Adrenal gland (tissue), 12 donors: ENCODE measurements around the gene COA5. TPM values are rescaled to one million over a fixed set of nuclear protein-coding genes. Genes with fewer than 3 reads are reported as not detected.

Experiments used
- DNase-seq, 7 donors: peaks; one replicate each; pipeline ENCODE4 v3.0.0-alpha.2; 2019 to 2020
- H3K27ac ChIP-seq, 5 donors: fragments of 200-600 bp; sonication (generic) in 4 of 5; 1 replicate in 3 of 5; 2 replicates in 2 of 5; pipeline versions ENCODE4 v1.5.1 to v1.8.0; 2016 to 2020; ENCODE audit warnings: mild to moderate bottlenecking in 1 of 5
- H3K27me3 ChIP-seq: fragments of 200-600 bp; 2 replicates; pipeline ENCODE4 v1.8.0; 2021
- H3K36me3 ChIP-seq, 2 donors: fragments of 200-600 bp; replicated peaks in 1 of 2; 1 replicate in 1 of 2; 2 replicates in 1 of 2; pipeline versions ENCODE4 v1.5.1 to v1.8.0; 2018 to 2022
- H3K4me1 ChIP-seq, 2 donors: fragments of 200-600 bp; replicated peaks in 1 of 2; 1 replicate in 1 of 2; 2 replicates in 1 of 2; pipeline versions ENCODE4 v1.5.1 to v1.8.0; 2018 to 2021
- H3K4me3 ChIP-seq, 4 donors: fragments of 200-600 bp; sonication (generic) in 3 of 4; one replicate each; pipeline ENCODE4 v1.5.1; 2016 to 2018
- H3K9me3 ChIP-seq, 3 donors: fragments of 200-600 bp; sonication (generic) in 1 of 3; replicated peaks in 1 of 3; 1 replicate in 2 of 3; 2 replicates in 1 of 3; pipeline versions ENCODE4 v1.5.1 to v1.8.0; 2016 to 2021
- POLR2A ChIP-seq, 2 donors: fragments of 450-650 bp; IDR thresholded peaks; one replicate each; pipeline ENCODE4 v1.6.1; 2017; ENCODE audit warnings: antibody characterized with exemption in 2 of 2, mild to moderate bottlenecking in 2 of 2, moderate library complexity in 1 of 2
- WGBS, 4 donors: extraction: QIAGEN DNeasy Blood & Tissue Kit in 2 of 4; methylation state at CpG; one replicate each; pipeline versions ENCODE4 v1.1.5 to v1.1.7; 2013 to 2017; 5-methylcytosine and 5-hydroxymethylcytosine counted together
- intact Hi-C, 2 donors: fragments of 100-400 bp; cut with DNase I; formaldehyde crosslinking; loops; one replicate each; pipeline versions ENCODE4 v1.14.1 to v1.15.0; 2022 to 2023
- polyA plus RNA-seq, 3 donors: library from polyadenylated mRNA; stranded (reverse); fragments of 200-250 nt in 2 of 3; fragments of 350-450 nt in 1 of 3; fragmentation: Illumina TruSeq in 1 of 3; extraction: RNeasy Lipid Tissue Mini Kit (QIAGEN cat#74804) in 1 of 3; gene quantifications; one replicate each; pipeline ENCODE4 v1.2.3, GENCODE V29; 2013 to 2014
- total RNA-seq, 9 donors: library from RNA; depleted of rRNA in 4 of 9; stranded (reverse); fragments of >200 nt in 4 of 9; fragments of 120-200 nt in 1 of 9; fragmentation: NEBNext Ultra II Directional in 1 of 9; extraction: Animal tissue kit (Norgen Biotek cat#: 25700) in 1 of 9; gene quantifications; one replicate each; pipeline versions ENCODE4 v1.1.0 to v1.2.4, GENCODE V29; 2013 to 2023
- TF ChIP-seq, protein P1 (sequence below), 6 experiments: fragments of 450-650 bp in 4 of 6; fragments of 200-600 bp in 2 of 6; sonication (generic) in 1 of 6; IDR thresholded peaks; 1 replicate in 5 of 6; 2 replicates in 1 of 6; pipeline versions ENCODE4 v1.5.1 to v1.8.0; 2016 to 2021; ENCODE audit warnings: antibody characterized with exemption in 6 of 6, mild to moderate bottlenecking in 2 of 6, moderate library complexity in 1 of 6
- donor health status: healthy with polysubstance abuse.
- donor health status: Bipolar disorder and iron deficiency.
- donor health status: DM: yes; HTN: yes; CAD: no.
- donor health status: DM: no; HTN: no; CAD: no.
- donor health status: DM: no; HTN: no; CAD: no.
- donor health status: DM: yes; HTN: yes; CAD: no.

The COA5 gene
- total and polyA plus RNA-seq, 12 donors = 18.9 to 76.0 (median 42.6) TPM

- Histone ChIP-seq H3K4me3 (no peak overlapping the region), H3K36me3 (peaks cover 0 to 83% of the 10 kb centered on the region in 2 donors), H3K9me3 (no peaks in the 10 kb centered on the region), H3K4me1 (peaks cover 7 to 9% of the 10 kb centered on the region in 2 donors), H3K27me3 (no peaks in the 10 kb centered on the region), H3K27ac (no peak overlapping the region)
- TF ChIP-seq, protein P1, sequence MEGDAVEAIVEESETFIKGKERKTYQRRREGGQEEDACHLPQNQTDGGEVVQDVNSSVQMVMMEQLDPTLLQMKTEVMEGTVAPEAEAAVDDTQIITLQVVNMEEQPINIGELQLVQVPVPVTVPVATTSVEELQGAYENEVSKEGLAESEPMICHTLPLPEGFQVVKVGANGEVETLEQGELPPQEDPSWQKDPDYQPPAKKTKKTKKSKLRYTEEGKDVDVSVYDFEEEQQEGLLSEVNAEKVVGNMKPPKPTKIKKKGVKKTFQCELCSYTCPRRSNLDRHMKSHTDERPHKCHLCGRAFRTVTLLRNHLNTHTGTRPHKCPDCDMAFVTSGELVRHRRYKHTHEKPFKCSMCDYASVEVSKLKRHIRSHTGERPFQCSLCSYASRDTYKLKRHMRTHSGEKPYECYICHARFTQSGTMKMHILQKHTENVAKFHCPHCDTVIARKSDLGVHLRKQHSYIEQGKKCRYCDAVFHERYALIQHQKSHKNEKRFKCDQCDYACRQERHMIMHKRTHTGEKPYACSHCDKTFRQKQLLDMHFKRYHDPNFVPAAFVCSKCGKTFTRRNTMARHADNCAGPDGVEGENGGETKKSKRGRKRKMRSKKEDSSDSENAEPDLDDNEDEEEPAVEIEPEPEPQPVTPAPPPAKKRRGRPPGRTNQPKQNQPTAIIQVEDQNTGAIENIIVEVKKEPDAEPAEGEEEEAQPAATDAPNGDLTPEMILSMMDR (IDR thresholded peaks at IDR 0.05) = no peak
- TF ChIP-seq POLR2A (IDR thresholded peaks at IDR 0.05) = no peak
- intact Hi-C loops = loop anchor here in 1 of 2 donors (10.0 kb wide), 1 partner anchor 155 kb away; no protein-coding TSS in a partner anchor
- WGBS, 4 donors = 93 to 100% (median 96%) methylated on average over 9 to 13 of the region's 13 CpGs
- no peak for DNase-seq
These were observed 38.4 kb downstream of the COA5 start for GRCh38 chr2:98569915-98570314.

DNA sequence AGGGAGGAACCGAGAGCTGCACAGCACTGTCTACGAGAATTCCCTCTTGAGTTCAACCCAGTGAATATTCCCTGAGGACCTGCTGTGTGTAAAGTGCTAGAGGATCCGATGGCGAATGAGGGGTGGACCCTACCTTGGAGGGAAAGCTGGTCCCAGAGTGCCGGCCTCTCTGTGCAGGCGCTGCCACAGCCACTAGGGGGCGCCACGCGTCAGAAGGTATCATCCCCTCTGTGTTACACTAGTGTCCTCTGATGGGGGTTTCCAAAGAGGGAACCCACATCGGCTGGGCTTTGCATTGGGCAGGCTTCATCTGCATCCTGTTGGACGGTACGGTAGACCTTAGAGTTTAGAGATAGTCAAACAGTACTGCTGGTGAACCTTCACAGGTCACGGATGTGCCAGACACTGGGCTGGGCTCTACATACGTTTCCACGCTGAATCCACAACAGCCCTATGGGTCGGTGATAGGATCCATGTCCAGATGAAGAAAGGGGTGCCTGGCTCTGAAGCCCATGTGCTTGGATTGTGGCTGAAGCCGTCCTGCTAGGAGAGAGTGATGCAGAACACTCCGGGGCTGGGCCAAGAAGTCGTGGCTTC lies 39.0 kb downstream of the COA5 start:
- Histone ChIP-seq H3K27ac (no peak overlapping the region), H3K4me3 (no peak overlapping the region), H3K36me3 (peaks cover 0 to 84% of the 10 kb centered on the region in 2 donors), H3K4me1 (peaks cover 7 to 9% of the 10 kb centered on the region in 2 donors), H3K9me3 (no peaks in the 10 kb centered on the region), H3K27me3 (no peaks in the 10 kb centered on the region)
- DNase-seq = peak in 6 of 7 donors; percentile 30 to 65 (median 49)
- 71 to 91% (median 74%) methylated on average over 11 to 19 of the region's 19 CpGs for WGBS, 4 donors
- no peak for TF ChIP-seq POLR2A (IDR thresholded peaks at IDR 0.05)
- TF ChIP-seq, protein P1 (IDR thresholded peaks at IDR 0.05) = peak; percentile 45 to 75 (median 64)
- intact Hi-C loops = loop anchor here in 1 of 2 donors (10.0 kb wide), 1 partner anchor 154 kb away; no protein-coding TSS in a partner anchor

DNA sequence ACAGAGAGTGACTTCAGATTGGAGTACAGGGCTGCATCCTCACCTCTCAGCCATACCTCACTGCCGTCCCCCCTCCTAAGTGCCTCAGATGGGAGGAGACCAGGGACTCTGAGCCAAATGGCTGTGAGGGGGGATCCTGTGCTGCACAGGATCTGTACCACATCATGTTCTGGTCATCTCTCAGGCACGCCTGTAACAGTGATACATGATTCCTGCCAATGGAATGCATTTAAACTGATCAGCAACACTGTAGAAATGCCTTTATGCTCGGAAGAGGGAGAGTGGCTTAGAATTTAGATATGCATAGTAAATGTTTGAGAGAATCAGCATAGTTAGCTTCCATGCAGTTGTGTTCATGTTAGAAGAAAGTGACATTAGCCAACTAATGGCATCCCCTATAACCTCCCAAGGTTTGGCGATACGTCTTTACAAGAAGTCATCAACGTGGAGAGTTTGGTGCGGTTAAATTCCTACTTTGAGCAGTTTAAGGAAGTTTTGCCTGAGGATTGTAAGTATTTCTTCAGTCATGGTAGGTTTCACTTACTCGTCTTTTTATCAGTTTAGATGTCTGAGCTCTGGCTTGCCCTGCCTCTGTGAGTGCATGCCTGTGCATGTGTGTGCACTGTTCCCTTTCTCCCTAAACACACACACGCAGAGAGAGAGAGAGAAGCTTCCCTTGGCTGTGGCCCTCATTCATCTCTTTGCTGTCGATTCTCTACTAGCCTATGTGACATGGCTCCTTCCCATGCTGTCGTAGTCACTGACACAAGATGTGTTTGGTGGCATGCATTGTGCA lies 40.0 kb downstream of the COA5 start:
- 94 to 96% (median 95%) methylated on average over 11 of the region's 11 CpGs for whole genome bisulfite sequencing, 4 donors
- TF ChIP-seq POLR2A (IDR thresholded peaks at IDR 0.05) = no peak
- TF ChIP-seq, protein P1 (IDR thresholded peaks at IDR 0.05) = no peak
- no peaks in the 10 kb centered on the region for H3K9me3 ChIP-seq
- H3K27ac ChIP-seq = no peak overlapping the region
- H3K36me3 ChIP-seq = peaks cover 0 to 84% of the 10 kb centered on the region in 2 donors
- DNase-seq = no peak
- peaks cover 7 to 9% of the 10 kb centered on the region in 2 donors for H3K4me1 ChIP-seq
- H3K4me3 ChIP-seq = no peak overlapping the region
- no peaks in the 10 kb centered on the region for H3K27me3 ChIP-seq
- intact Hi-C loops = loop anchor here in 1 of 2 donors (10.0 kb wide), 1 partner anchor 154 kb away; no protein-coding TSS in a partner anchor

DNA sequence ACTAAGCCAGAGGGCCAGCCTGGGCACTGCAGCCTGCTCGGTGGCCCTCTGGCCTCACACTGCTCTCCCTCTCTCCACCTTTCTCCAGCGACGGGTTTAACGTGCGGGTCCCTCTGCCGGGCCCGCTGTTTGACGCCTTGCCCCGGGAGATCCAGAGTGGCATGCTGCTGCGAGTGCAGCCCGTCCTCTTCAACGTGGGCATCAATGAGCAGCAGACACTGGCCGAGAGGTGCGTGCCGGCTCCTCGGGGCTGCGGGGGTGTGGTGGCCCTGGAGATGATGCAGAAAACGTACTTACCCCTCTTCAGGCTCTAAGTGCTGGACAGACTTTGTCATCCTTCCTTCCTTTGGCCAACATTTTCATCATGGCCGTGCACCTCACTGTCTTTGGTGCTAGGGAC lies 42.4 kb downstream of the COA5 start:
- no peak for TF ChIP-seq POLR2A (IDR thresholded peaks at IDR 0.05)
- TF ChIP-seq, protein P1 (IDR thresholded peaks at IDR 0.05) = no peak
- H3K27me3 ChIP-seq = no peaks in the 10 kb centered on the region
- intact Hi-C loops = loop anchor here in 1 of 2 donors (10.0 kb wide), 1 partner anchor 151 kb away; no protein-coding TSS in a partner anchor
- H3K4me3 ChIP-seq = no peak overlapping the region
- H3K9me3 ChIP-seq = no peaks in the 10 kb centered on the region
- WGBS, 4 donors = 93 to 97% (median 95%) methylated on average over 17 to 19 of the region's 19 CpGs
- DNase-seq = no peak
- peaks cover 0 to 74% of the 10 kb centered on the region in 2 donors for H3K36me3 ChIP-seq
- peak overlapping the region in 3 of 5 donors; percentile 46 to 56 (median 52) for H3K27ac ChIP-seq
- H3K4me1 ChIP-seq = peaks cover 22 to 24% of the 10 kb centered on the region in 2 donors
